MM.1S (cell line): ENCODE results near the gene FRY.

Experiments used
- EZH2 ChIP-seq: fragments of 300-600 bp; sonication (generic); optimal IDR thresholded peaks from 2 replicates; pipeline ENCODE3; 2017; ENCODE audit warnings: low read depth, mild to moderate bottlenecking, antibody characterized with exemption, low read length, mixed read lengths
- EZH2phosphoT487 ChIP-seq: fragments of 300-600 bp; sonication (generic); IDR thresholded peaks from 2 replicates; pipeline ENCODE4 v1.6.1; 2018; ENCODE audit warnings: antibody characterized with exemption, low read length
- TF ChIP-seq, protein P1 (sequence below): fragments of 300-600 bp; sonication (generic); IDR thresholded peaks from 2 replicates; pipeline ENCODE4 v1.5.1; 2016; ENCODE audit warnings: antibody characterized with exemption, low read length, mixed read lengths

DNA sequence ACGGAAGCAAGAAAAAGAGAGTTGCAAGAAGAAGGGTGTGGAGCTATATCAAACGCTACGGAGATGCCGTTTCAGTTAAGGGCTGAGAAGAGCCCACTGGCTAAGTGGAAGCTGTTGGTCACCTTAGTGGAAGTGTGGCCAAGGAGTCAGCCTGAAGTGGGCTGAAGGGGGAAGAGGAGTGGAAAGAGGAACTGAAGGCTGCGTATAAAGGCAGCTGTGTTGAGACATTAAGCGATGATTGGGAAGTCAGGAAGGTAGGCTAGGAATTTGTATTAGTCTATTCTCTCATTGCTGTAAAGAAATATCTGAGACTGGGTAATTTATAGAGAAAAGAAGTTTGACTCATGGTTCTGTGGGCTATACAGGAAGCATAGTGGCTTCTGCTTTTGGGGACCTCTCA is 14.1 kb upstream of the FRY start:
- TF ChIP-seq, protein P1, sequence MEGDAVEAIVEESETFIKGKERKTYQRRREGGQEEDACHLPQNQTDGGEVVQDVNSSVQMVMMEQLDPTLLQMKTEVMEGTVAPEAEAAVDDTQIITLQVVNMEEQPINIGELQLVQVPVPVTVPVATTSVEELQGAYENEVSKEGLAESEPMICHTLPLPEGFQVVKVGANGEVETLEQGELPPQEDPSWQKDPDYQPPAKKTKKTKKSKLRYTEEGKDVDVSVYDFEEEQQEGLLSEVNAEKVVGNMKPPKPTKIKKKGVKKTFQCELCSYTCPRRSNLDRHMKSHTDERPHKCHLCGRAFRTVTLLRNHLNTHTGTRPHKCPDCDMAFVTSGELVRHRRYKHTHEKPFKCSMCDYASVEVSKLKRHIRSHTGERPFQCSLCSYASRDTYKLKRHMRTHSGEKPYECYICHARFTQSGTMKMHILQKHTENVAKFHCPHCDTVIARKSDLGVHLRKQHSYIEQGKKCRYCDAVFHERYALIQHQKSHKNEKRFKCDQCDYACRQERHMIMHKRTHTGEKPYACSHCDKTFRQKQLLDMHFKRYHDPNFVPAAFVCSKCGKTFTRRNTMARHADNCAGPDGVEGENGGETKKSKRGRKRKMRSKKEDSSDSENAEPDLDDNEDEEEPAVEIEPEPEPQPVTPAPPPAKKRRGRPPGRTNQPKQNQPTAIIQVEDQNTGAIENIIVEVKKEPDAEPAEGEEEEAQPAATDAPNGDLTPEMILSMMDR, result no peak
- TF ChIP-seq EZH2phosphoT487, result no peak
- no peak for TF ChIP-seq EZH2
